HG02623 (cell line): Measurements from ENCODE around the gene MRPL38.
A peak's percentile ranks its signal among the peaks of the same experiment; 100 is the strongest.
"Not testable (repeated sequence)": the region's sequence is repeated elsewhere in the genome, so short reads cannot be mapped to it uniquely, and the experiment has no call there.

ENCODE experiments used
- ATAC-seq: cut with Tn5 transposase; IDR thresholded peaks from one replicate; pipeline ENCODE4 v1.9.1; 2021; ENCODE audit warnings: moderate library complexity; ENCODE audit not compliant: unreplicated experiment

The MRPL38 gene

DNA sequence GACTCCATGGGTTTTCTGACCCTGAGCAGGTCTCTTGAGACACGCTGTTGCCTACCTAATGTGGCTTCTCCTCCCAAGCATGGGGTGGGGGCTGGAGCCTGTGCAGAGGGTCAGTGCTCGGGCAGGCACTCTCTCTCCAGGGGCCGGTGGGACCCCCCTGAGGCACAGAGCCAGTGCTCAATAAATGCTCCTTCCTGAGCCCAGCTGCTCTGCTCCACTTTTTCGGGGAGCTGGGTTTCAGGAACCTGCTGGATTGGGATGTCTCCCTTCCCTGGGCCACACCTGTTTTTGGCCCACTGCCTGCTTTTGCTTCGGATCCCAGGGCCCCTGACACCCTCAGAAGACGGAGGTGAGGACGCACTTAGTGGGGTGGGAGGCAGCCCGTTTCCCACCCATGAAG lies 6.6 kb downstream of the MRPL38 start:
- ATAC-seq = no peak

DNA sequence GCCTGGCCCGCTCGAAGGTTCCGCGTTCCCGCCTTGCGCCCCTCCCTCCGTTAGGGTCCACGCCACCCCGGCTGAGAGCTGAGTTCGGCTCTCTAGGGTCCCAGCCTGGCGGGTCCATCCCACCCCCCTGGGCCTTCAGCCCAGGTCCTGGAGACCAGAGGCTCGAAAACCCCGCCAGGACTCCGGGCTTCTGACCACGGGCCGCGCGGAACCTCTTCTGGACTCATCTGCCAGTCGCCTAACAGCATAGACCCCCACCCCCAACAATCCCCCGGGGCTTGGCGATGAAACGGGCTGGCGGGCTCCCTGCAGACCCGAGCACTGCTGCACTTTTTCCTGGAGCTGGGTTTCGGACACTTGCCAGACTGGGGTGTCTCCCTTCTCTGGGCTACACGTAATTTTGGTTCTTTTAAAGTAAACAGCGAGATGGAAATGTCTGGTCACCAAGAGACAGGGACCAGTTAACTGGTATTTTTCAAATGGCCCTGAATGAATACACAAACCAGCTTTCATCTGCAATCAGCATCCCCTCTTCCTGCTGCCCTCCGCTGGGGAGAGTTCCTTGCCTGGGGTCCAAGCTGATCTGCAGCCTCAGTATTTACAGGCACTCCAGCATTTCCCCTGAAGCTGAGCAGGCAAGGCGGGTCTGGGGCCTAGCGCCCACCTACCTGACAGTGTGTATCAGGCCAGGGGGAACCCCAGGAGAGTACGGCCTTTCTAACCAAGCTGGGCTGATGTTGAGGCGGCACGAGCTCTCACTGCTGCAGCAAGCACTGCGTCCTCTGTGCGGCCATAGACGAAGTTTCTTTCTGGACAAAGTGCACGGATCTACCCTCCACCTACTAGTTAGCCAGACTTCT lies 7.3 kb downstream of the MRPL38 start:
- ATAC-seq = no peak

DNA sequence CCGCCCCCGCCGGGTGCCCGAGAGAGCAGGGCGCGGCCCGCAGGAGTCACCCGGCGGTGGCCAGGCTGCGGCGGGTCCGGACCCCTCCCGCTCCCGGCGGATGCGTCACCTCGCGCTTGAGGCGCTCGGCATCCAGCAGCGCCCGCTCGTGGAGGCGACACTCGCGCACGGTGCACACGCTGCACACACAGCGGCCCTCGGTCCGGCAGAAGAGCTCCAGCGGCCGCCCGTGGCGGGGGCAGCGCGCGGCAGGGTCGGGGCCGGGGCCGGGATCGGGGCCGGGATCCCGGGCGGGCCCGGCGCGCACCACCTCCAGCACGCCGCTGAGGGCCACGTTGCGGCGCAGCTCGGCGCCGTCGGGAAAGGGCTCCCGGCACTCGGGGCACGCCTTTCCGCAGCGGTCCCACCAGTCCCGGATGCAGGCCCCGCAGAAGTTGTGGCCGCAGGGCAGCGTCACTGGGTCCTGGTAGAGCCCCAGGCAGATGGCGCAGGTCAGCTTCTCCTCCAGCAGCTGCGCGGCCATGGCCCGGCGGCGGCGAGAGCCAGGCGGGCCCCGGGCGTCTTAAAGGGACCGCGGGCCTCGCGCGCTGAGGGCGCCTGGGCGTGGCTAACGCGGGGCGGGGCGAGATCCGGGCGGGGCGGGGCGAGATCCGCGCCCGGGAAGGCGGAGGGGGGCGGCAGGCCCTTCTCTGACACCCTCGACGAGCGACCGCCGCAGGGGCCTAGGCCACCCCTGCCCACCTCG lies 8.1 kb downstream of the MRPL38 start, which contains the start of gene TRIM65:
Gene TRIM65 (minus strand): TSS at position 537 of the 745 bp plus-strand sequence. CDS start 14 bp downstream, at position 523.
- ATAC-seq = peak; percentile 53

DNA sequence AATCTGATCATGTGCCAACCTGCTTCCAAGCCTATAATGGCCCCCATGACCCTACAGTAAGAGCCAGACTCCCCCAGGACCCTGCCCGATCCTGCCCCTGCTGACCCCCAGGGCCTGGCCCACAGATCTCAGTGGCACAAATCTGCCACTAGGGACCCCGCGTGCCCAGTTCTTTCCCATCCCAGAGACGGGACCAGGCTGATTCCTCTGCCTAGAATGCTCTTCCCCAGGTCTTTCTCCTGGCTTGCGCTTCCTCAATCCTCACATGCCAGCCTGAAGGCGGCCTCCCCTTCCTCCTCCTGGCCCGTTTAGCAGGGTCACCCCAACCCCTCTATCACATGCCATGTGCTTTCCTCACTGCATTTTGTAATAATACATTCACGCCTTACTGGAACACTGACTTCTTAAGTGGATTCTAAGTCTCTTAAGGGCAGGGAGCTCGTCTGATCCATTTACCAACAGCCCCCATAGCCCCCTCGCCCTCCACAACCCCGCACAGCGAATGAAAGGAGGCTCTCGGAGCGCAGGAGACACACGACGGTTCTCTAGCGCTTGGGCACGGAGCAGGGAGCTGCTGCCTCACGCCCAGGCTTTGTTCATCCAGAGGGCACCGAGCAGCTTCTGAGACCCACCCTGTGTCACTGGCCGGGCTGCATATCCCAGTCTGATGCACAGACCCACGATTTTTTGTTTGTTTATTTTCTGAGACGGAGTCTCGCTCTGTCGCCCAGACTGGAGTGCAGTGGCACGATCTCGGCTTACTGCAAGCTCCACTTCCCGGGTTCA lies 9.1 kb downstream of the MRPL38 start:
- no peak for ATAC-seq

DNA sequence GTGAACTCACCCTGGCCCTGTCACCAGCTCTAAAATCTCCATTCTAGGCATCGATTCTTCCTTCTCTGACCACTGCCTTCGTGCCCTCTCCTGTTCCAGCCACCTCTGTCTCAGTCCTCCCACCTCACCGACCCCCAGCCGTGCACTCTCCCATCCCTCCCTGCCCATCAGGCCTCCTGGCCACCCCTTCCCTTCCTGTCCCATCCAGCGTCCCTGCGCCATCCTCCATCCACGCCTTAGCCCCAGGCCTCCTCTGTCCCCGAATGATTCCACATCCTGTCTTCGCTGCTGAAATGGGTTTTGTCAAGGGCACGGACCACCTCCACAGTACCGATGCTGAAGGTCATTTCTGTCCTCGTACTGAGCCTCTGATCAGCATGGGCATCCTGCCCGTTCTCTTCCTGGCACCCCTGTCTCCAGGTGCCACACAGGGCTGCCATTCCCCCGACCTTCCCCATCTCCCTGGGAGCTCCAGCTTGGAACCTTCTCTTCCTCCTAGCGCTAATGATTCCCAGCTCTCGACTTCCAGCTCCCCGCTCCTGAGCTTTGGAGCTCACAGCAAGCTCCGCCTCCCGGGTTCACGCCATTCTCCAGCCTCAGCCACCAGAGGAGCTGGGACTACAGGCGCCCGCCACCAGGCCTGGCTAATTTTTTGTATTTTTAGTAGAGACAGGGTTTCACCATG lies 10.5 kb downstream of the MRPL38 start:
- no peak for ATAC-seq

DNA sequence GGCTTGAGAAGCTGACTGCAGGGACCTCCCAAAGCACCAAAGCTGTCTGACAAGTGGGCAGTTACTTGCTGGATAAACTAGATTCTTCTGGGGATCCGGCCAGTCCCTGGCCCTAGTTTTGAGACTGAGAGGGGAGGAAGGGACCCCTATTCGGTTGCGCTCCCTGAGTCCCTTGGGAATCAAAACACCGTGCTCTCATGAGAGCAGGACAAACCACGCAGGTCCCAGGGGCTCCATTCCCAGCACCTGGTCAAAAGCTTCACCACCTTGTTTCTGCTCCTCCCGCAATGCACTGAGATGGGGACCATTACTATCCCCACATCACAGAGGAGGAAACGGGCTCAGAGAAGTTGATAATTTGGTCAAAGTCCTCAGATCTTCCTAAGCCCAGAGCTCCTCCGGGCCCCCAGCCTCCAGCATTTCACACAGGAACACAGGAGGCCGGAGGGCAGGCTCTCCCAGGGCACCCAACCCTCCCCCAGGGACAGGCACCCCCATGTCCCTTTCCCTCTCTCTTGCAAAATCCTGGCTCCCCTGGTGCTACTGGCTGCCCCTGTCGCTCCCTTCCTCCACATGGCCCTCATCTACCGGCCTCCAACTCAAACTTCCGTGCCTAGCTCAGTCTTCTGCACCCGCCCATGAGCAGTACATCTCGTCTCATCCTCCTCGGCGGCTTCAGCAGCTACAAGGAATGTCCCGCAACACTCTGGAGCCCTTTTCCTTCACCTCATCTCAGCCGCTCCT lies 11.2 kb downstream of the MRPL38 start:
- no peak for ATAC-seq

DNA sequence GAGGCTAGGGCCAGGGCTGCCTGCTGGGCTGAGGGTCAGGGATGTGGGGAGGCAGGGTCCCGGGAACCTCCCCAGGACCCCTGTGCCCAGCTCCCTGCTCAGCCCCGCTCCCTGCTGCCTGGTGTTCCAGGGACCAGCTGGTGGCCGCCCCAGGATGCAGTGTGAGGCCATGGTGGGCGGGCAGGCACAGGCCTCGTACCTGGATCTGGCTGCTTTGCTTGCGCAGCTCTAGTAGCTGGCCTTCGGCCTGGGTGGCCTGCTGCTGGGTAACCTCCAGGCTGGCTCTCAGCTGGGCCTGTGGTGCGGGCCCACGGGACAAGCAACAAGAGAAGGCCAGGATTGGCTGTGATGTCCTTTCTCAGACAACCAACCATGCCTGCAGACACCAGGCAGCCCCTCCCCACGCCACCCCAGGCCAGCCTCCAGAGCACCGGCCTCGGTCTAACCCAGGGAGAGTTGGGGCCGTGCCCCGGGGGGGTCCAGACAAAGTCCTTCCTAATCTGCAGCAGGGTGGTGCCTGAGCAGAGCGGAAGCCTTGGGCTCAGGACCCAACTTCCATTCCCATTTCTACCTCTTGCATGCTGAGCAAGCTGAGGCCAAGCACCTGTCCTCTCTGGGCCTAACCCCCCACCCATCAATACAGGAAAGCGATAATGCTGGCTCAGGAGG lies 12.0 kb downstream of the MRPL38 start:
- ATAC-seq = no peak

DNA sequence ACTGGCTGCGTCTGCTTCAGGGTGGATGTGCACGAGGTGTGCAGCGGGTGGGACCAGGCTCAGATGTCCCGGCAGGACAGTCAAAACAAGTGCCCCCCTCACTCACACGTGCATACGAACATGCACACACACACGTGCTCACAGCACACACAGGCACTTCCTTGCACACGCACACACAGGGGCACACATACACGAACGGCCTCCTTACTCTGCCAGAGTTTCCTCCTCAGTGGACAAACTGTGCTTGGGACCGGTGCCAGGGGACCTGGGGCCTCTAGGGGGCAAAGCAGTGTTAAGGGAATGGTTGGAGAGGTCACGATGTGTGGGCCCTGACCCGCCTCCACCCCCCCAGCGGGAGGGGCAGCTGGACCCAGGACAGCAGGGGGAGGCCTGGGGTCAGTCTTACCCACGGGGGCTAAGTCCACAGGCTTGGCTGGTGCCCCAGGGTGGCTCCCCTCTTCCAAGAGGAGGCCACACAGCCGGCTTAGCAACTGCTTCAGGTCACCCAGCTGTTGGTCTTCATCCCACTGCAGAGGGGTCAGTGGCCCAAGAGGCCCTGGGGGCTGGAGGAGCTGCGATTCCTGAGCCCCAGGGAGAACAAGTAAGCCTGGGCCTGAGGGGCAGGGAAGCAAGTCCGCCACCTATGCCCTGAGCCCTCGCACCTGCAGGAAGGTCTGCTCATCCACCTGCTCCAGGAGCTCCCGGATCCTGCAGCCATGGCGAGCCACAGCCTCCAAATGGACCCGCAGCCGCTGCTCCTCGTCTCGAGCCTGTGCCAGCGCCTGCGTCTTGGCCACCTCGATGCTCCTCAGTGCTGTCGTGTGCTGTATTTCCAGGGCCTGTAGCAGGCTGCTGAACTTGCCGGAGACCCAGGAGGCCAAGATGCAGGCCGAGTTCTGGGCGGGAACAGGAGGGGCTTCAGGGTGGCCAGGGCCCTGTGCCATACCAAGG lies 12.8 kb downstream of the MRPL38 start:
- no peak for ATAC-seq

DNA sequence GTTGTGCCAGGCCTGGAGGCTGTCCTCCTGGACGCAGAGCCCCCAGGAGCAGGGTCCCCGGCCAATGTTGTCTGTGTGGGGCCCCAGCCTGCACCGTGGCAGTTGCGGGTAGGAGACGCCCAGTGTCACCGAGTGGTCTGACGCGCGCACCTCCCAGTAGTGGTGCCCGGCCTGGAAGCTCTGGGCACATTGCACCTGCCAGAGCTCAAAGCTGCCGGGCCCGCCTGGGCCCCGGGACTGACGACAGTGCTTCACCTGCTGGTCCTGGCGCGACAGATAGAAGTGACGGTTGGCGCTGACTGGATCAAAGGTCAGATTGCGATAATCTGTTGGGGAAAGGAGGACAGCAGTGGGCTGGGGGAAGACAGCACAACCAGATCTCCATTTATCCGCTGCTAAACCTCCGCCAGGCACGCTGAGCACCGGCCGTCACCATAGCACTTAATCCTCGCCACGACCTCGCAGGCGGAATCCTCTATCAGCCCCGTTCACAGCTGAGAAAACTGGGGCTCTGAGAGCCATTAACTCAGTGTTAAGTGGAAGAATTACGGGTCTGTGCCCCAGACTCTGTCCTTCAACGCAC lies 13.6 kb downstream of the MRPL38 start:
- ATAC-seq = no peak

DNA sequence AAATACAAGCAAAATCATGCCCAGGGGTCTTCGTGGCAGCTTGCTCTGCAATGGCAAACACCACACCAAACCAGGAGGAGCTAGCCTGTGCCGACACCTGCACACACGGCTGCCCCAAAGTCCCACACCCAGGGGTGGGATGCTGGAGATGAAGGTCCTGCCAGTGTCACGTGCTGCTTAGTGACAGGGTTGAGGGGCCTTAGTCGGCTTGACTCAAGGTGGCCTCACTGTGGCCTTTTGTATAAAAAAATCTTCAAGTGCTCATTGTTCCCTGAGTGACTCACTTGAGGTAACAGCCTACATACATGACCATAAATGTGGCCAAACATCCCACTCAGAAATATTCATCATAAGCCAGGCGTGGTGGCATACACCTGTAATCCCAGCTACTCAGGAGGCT lies 15.2 kb downstream of the MRPL38 start:
- no peak for ATAC-seq

DNA sequence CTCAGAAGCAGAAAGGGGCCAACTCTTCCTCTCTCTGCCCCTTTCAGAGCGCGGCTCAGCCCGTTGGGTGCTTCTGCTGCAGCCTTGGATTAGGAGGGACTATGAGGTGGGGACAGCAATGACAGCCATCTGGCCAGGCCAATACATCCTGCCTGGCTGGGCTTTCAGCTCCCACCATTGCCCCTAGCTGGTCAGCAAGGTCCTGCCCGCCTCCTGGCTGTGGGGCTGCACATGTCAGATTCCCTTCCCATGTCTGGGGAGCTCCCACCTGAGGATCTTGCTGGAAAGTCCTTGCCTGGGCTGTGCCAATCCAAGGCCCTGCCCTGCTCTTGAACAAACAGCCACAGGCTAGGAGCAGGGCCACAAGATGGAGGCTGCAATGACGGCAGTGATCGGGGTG lies 16.2 kb downstream of the MRPL38 start:
- ATAC-seq = no peak

DNA sequence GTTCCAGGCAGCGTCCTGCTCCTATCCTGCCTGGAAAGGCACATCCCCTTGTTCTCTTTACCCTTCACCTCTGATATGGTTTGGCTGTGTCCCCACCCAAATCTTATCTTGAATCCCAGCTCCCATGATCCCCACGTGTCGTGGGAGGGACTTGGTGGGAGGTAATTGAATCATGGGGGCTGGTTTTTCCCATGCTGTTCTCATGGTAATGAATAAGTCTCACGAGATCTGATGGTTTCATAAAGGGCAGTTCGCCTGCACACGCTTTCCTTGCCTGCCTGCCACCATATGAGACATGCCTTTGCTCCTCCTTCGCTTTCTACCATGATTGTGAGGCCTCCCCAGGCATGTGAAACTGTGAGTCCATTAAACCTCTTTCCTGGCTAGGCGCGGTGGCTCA lies 18.8 kb downstream of the MRPL38 start:
- ATAC-seq = not testable (repeated sequence)

DNA sequence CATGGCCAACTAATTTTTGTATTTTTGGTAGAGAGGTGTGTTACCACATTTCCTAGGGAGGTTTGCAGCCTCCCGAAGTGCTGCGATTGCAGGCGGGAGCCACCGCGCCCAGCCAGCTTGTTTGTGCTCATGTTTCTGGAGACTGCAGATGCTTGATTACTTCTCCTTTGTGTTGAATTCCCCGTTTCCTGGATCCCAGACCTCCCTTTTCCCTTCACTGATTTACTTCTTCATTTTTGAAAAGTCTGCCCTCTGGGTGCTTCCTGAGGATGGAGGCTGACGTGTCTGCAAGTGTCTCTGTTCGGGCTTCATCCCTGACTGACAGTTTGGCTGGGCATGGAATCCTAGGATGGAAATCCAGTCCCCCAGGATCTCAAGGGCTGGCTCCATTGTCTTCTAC lies 19.3 kb downstream of the MRPL38 start:
- no peak for ATAC-seq

DNA sequence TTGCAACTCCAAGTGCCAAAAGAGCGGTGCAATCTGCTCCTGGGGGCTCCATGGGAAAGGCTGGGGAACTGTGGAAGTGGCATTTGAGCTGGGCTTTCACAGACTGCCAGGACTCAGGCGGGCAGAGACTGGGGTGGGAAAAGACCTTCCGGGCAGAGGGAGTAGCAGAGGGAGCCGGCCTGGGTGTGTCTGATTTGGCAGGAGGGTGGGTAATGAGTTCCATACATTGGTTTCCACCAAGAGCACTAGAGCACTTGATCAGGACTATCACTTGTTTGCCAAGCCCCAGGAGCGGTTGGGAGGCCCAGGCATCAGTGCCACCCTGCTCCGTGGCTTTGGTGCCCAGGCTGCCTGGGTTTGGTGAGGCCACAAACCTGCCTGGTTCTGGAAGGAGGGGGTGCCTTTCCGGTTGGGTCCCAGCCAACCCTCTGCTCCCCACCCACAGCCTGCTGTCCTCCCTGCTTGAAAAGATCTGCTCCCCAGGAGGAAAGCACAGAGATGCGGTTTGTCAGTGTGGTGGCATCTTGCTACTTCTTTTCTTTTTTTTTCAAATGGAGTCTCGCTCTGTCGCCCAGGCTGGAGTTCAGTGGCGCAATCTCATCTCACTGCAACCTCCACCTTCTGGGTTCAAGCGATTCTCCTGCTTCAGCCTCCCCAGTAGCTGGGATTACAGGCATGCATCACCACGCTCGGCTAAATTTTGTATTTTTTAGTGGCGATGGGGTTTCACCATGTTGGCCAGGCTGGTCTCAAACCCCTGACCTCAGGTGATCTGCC lies 22.8 kb downstream of the MRPL38 start:
- ATAC-seq = no peak

DNA sequence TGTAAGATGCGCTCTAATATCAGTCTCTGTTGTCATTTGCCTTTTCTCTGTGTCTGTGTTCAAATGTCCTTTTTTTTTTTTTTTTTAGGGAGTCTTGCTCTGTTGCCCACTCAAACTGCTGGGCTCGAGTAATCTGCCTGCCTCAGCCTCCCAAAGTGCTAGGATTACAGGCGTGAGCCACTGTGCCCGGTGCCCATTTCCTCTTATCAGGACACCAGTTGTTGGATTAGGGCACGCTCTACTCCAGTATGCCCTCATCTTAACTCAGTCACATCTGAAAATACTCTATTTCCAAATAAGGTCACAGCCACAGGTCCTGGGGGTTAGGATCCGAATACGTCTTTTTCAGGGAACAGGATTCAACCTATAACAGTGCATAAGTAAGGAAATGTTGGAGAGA lies 24.4 kb downstream of the MRPL38 start:
- no peak for ATAC-seq

DNA sequence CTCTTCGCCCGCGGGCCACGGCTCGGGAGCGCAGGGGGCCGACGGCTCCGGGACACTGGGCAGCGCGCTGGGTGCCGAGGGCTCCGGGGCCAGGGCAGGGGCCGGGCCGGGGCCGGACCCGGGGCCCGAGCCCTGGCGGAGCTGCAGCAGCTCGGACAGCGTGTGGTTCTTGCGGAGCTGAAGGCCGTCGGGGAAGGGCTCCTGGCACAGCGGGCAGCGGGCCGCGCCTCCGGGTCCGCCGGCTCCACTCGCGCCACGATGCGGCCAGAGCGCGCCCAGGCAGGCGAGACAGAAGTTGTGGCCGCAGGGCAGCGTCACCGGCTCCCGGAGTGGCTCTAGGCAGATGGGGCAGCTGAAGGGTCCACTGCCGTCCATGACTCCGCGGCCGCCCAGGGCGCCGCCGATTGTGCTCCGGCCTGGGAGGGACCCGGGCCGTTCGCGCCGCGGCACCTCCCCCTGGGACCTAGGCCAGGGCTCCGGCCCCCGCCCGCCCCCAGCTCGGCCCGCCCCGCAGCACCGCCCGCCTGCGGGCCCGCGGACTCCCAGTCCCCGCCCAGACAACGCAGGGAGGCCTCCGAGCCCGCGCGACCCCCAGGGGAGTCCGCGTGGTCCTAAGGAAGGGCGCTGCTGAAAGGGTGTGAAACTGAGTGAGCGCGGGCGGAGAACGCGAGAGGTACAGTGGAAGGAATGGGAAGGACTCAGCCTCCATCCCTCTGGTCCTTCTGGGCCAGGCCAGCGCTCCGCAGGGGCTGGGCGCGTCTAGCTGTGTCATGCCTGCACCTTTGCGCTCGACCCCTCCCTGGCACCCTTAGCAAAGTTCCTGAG lies 26.3 kb downstream of the MRPL38 start, which contains the start of gene TRIM47:
Gene TRIM47 (minus strand): TSS at position 408 of the 825 bp plus-strand sequence. CDS start 33 bp downstream, at position 375.
- ATAC-seq = no peak
